Measurements from ENCODE around the gene CEACAM19. TPM values are rescaled to one million over a fixed set of nuclear protein-coding genes. Genes with fewer than 3 reads are reported as not detected.

CEACAM19 gene
- total and polyA plus RNA-seq, 10 of the 15 experiments (the other 5 are each of a cell fraction or from before 2014, with no cell fraction given): 0.13 to 0.31 (median 0.17) TPM; not detected in 4

DNA sequence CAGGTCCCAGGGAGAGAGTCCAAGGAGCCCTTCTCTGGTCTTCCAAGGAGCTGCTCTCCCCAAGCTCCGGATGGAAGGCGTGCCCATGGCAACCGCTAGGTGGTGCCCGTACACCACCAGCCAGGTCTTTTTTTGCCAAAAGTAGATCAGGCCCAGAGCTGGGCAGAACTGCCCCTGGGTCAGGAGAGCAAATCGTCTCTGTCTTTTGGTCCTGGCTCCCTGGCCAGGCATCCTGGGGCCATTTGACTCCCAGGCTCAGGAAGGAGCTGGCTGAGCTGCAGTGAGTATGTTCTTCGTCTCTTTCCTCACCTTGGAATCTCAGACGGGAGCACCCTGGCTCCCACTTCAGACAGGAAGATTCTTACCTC is 52.7 kb downstream of the CEACAM19 start (continued):
- TF ChIP-seq, protein P1, sequence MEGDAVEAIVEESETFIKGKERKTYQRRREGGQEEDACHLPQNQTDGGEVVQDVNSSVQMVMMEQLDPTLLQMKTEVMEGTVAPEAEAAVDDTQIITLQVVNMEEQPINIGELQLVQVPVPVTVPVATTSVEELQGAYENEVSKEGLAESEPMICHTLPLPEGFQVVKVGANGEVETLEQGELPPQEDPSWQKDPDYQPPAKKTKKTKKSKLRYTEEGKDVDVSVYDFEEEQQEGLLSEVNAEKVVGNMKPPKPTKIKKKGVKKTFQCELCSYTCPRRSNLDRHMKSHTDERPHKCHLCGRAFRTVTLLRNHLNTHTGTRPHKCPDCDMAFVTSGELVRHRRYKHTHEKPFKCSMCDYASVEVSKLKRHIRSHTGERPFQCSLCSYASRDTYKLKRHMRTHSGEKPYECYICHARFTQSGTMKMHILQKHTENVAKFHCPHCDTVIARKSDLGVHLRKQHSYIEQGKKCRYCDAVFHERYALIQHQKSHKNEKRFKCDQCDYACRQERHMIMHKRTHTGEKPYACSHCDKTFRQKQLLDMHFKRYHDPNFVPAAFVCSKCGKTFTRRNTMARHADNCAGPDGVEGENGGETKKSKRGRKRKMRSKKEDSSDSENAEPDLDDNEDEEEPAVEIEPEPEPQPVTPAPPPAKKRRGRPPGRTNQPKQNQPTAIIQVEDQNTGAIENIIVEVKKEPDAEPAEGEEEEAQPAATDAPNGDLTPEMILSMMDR (IDR thresholded peaks at IDR 0.05 in 2 of 3, conservative IDR thresholded peaks at IDR 0.05 in 1 of 3; ENCODE audit: control insufficient read depth in 2 of 3, extremely low read depth in 1 of 3, insufficient read depth in 1 of 3, low read depth in 3 of 3, low read length in 3 of 3): peak; percentile 97 to 99 (median 98); a peak in 5 of 6 replicates
- TF ChIP-seq BACH1 (IDR thresholded peaks at IDR 0.05; ENCODE audit: borderline replicate concordance): no peak
- TF ChIP-seq STAT1 (conservative IDR thresholded peaks at IDR 0.05): peak; percentile 75; the same call in 1 of the 2 replicates
- TF ChIP-seq NRF1 (conservative IDR thresholded peaks at IDR 0.05; ENCODE audit: low read depth, low read length): no peak
- TF ChIP-seq IKZF1 (conservative IDR thresholded peaks at IDR 0.05): peak; percentile 82; the same call in 1 of the 2 replicates
- no peak for TF ChIP-seq ATF7 (IDR thresholded peaks at IDR 0.05; ENCODE audit: low read depth)
- TF ChIP-seq ZNF622 (IDR thresholded peaks at IDR 0.05): no peak
- peak; percentile 48 for TF ChIP-seq SMARCA5 (IDR thresholded peaks at IDR 0.05)
- TF ChIP-seq, protein P2, sequence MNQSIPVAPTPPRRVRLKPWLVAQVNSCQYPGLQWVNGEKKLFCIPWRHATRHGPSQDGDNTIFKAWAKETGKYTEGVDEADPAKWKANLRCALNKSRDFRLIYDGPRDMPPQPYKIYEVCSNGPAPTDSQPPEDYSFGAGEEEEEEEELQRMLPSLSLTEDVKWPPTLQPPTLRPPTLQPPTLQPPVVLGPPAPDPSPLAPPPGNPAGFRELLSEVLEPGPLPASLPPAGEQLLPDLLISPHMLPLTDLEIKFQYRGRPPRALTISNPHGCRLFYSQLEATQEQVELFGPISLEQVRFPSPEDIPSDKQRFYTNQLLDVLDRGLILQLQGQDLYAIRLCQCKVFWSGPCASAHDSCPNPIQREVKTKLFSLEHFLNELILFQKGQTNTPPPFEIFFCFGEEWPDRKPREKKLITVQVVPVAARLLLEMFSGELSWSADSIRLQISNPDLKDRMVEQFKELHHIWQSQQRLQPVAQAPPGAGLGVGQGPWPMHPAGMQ (IDR thresholded peaks at IDR 0.05; ENCODE audit: borderline replicate concordance): no peak
- peak; percentile 97 for TF ChIP-seq RAD21 (IDR thresholded peaks at IDR 0.05; ENCODE audit: insufficient read depth, low read depth, low read length)
- no peak for TF ChIP-seq JUND (IDR thresholded peaks at IDR 0.05; ENCODE audit: low read depth, low read length)
- peak; percentile 77 for TF ChIP-seq EED (IDR thresholded peaks at IDR 0.05; ENCODE audit: low read depth)
- TF ChIP-seq, protein P3, sequence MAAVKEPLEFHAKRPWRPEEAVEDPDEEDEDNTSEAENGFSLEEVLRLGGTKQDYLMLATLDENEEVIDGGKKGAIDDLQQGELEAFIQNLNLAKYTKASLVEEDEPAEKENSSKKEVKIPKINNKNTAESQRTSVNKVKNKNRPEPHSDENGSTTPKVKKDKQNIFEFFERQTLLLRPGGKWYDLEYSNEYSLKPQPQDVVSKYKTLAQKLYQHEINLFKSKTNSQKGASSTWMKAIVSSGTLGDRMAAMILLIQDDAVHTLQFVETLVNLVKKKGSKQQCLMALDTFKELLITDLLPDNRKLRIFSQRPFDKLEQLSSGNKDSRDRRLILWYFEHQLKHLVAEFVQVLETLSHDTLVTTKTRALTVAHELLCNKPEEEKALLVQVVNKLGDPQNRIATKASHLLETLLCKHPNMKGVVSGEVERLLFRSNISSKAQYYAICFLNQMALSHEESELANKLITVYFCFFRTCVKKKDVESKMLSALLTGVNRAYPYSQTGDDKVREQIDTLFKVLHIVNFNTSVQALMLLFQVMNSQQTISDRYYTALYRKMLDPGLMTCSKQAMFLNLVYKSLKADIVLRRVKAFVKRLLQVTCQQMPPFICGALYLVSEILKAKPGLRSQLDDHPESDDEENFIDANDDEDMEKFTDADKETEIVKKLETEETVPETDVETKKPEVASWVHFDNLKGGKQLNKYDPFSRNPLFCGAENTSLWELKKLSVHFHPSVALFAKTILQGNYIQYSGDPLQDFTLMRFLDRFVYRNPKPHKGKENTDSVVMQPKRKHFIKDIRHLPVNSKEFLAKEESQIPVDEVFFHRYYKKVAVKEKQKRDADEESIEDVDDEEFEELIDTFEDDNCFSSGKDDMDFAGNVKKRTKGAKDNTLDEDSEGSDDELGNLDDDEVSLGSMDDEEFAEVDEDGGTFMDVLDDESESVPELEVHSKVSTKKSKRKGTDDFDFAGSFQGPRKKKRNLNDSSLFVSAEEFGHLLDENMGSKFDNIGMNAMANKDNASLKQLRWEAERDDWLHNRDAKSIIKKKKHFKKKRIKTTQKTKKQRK (IDR thresholded peaks at IDR 0.05; ENCODE audit: low read depth, low read length): no peak
- peak; percentile 95 for TF ChIP-seq SMC3 (IDR thresholded peaks at IDR 0.05; ENCODE audit: borderline replicate concordance, low read length)
- TF ChIP-seq, protein P4, sequence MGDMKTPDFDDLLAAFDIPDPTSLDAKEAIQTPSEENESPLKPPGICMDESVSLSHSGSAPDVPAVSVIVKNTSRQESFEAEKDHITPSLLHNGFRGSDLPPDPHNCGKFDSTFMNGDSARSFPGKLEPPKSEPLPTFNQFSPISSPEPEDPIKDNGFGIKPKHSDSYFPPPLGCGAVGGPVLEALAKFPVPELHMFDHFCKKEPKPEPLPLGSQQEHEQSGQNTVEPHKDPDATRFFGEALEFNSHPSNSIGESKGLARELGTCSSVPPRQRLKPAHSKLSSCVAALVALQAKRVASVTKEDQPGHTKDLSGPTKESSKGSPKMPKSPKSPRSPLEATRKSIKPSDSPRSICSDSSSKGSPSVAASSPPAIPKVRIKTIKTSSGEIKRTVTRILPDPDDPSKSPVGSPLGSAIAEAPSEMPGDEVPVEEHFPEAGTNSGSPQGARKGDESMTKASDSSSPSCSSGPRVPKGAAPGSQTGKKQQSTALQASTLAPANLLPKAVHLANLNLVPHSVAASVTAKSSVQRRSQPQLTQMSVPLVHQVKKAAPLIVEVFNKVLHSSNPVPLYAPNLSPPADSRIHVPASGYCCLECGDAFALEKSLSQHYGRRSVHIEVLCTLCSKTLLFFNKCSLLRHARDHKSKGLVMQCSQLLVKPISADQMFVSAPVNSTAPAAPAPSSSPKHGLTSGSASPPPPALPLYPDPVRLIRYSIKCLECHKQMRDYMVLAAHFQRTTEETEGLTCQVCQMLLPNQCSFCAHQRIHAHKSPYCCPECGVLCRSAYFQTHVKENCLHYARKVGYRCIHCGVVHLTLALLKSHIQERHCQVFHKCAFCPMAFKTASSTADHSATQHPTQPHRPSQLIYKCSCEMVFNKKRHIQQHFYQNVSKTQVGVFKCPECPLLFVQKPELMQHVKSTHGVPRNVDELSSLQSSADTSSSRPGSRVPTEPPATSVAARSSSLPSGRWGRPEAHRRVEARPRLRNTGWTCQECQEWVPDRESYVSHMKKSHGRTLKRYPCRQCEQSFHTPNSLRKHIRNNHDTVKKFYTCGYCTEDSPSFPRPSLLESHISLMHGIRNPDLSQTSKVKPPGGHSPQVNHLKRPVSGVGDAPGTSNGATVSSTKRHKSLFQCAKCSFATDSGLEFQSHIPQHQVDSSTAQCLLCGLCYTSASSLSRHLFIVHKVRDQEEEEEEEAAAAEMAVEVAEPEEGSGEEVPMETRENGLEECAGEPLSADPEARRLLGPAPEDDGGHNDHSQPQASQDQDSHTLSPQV (IDR thresholded peaks at IDR 0.05): peak; percentile 66; the same call in 1 of the 2 replicates
- TF ChIP-seq SIX5 (IDR thresholded peaks at IDR 0.05; ENCODE audit: low read depth, low read length, severe bottlenecking): no peak
- peak; percentile 24 to 40; a peak in 2 of 4 replicates for TF ChIP-seq BHLHE40 (IDR thresholded peaks at IDR 0.05; ENCODE audit: borderline replicate concordance in 1 of 2, low read depth in 2 of 2, low read length in 1 of 2)
- peak; percentile 51 for TF ChIP-seq NR2F1 (conservative IDR thresholded peaks at IDR 0.05)
- TF ChIP-seq MTA3 (IDR thresholded peaks at IDR 0.05; ENCODE audit: borderline replicate concordance, low read length): no peak
- no peak for TF ChIP-seq TCF3 (IDR thresholded peaks at IDR 0.05; ENCODE audit: borderline replicate concordance, insufficient read depth, low read depth, low read length)
- TF ChIP-seq KLF5 (IDR thresholded peaks at IDR 0.05; ENCODE audit: partially characterized antibody): no peak
